ENCODE measurements around the gene C9orf72.

The C9orf72 gene

DNA sequence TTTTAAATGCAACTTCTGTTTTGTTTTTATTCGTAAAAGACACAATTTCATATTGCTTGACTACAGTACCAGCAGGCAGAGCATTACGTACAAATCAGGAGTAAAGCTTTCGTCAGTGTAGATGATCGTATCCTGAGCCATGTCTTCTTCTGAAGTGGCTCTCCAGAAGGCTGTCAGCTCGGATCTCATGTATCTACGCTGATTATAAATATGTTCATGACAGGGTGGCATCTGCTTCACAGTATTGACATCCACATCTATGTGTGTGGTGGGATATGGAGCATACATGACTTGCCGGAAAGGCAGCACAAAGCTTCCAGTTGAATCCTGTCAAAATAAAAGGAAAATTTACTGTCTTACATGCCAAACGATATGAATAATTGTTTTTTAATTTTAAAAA lies 16.8 kb downstream of the C9orf72 start:
- Histone ChIP-seq H2AFZ (no peak overlapping the region), H3K27me3 (ENCODE audit: control insufficient read depth, insufficient read depth, low read length) (no peaks in the 10 kb centered on the region), H3K9ac (no peak overlapping the region), H3K4me3 (ENCODE audit: low read depth, low read length) (no peak overlapping the region), H3K4me1 (no peaks in the 10 kb centered on the region), H3K4me2 (ENCODE audit: low read length) (no peak overlapping the region), H3K27ac (no peak overlapping the region), H3K9me3 (ENCODE audit: control insufficient read depth, low read length) (no peaks in the 10 kb centered on the region), H3K36me3 (ENCODE audit: control insufficient read depth, insufficient read depth, low read length) (no peaks in the 10 kb centered on the region), H3K79me2 (no peaks in the 10 kb centered on the region)
- TF ChIP-seq, protein P1, sequence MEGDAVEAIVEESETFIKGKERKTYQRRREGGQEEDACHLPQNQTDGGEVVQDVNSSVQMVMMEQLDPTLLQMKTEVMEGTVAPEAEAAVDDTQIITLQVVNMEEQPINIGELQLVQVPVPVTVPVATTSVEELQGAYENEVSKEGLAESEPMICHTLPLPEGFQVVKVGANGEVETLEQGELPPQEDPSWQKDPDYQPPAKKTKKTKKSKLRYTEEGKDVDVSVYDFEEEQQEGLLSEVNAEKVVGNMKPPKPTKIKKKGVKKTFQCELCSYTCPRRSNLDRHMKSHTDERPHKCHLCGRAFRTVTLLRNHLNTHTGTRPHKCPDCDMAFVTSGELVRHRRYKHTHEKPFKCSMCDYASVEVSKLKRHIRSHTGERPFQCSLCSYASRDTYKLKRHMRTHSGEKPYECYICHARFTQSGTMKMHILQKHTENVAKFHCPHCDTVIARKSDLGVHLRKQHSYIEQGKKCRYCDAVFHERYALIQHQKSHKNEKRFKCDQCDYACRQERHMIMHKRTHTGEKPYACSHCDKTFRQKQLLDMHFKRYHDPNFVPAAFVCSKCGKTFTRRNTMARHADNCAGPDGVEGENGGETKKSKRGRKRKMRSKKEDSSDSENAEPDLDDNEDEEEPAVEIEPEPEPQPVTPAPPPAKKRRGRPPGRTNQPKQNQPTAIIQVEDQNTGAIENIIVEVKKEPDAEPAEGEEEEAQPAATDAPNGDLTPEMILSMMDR (IDR thresholded peaks at IDR 0.05): no peak

DNA sequence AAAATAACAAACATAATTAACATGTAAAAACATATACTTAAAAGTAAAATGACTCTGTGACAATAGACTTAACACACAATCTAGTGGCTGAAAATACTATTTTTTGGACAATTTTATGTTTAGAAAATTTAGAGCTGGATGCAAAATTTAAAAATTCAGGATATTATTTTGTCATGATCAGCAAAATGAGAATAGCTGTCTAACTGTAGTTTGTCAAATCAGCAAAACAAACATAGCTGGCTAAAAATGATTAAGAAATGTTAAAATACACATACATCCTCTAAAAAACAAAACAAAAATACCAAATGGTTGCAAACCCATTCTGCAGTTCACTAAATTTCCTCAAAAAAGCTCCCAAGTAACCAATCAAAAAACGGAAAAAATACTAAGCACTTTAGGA lies 18.6 kb downstream of the C9orf72 start:
- H3K4me1 ChIP-seq: no peaks in the 10 kb centered on the region
- TF ChIP-seq, protein P1 (IDR thresholded peaks at IDR 0.05): no peak
- H3K4me3 ChIP-seq (ENCODE audit: low read depth, low read length): no peak overlapping the region
- no peaks in the 10 kb centered on the region for H3K27me3 ChIP-seq (ENCODE audit: control insufficient read depth, insufficient read depth, low read length)
- no peak overlapping the region for H3K9ac ChIP-seq
- no peaks in the 10 kb centered on the region for H3K36me3 ChIP-seq (ENCODE audit: control insufficient read depth, insufficient read depth, low read length)
- H3K9me3 ChIP-seq (ENCODE audit: control insufficient read depth, low read length): no peaks in the 10 kb centered on the region
- H3K27ac ChIP-seq: no peak overlapping the region
- no peak overlapping the region for H2AFZ ChIP-seq
- no peak overlapping the region for H3K4me2 ChIP-seq (ENCODE audit: low read length)
- no peaks in the 10 kb centered on the region for H3K79me2 ChIP-seq

DNA sequence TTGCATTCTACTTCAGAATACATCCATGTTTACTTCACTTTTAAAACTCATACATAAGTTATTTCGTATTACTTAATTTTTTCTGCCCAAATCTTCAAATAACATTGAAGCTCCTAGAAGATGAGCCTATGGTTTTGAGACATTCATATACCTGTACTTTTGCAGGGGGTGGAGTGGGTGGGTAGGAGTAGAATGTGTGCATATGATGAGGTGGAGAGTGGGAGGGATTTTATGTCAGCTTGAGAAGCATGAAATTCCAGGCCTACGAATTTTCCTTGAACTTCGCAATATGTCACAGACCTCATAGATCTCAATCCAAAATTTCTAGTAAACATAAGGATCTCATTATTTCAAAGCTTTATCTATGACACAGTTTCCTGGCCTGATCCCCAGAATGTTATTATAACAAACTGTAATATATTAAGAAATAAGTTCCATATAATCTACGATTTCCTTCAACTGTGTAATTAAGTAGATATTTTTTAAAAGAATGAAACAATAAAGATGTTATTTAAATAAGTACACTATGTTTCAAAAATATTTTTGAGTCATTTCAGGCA lies 24.0 kb downstream of the C9orf72 start:
- Histone ChIP-seq H3K4me3 (ENCODE audit: low read depth, low read length) (no peak overlapping the region), H3K4me1 (no peaks in the 10 kb centered on the region), H3K36me3 (ENCODE audit: control insufficient read depth, insufficient read depth, low read length) (peaks cover 3% of the 10 kb centered on the region), H3K79me2 (no peaks in the 10 kb centered on the region), H3K27me3 (ENCODE audit: control insufficient read depth, insufficient read depth, low read length) (no peaks in the 10 kb centered on the region), H3K9ac (no peak overlapping the region), H3K4me2 (ENCODE audit: low read length) (no peak overlapping the region), H2AFZ (no peak overlapping the region), H3K9me3 (ENCODE audit: control insufficient read depth, low read length) (no peaks in the 10 kb centered on the region), H3K27ac (no peak overlapping the region)
- TF ChIP-seq, protein P1 (IDR thresholded peaks at IDR 0.05): no peak

DNA sequence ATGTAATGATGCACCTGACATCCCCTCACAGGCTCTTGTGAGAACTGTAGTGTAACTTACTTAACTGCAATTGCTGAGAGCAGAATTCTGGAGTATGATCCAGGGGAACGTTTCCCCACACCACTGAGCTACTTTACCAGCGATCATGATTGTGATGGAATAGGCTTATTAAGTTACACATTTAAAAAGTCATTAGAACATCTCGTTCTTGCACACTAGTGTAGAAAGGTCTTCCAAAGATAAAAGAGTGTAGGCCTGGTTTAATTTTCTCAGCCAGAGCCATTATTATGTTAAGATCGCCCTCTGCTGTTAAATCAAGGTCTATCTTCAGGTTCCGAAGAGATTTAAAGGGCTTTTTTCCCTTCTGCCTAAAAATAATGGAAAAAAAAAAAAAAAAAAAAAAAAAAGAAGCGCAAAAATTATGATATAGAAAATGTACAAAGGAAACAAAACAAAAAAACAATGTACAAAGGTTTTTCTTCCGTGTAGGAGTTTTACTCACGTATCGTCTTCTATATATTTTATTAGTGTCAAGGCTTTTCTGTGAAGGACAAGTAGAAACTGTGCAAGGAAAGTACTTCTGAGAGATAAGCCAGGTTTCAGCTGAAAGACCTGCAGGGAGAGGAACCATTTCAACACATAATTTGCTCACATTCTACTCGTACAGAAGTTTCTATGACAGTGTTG lies 25.1 kb downstream of the C9orf72 start:
- no peak overlapping the region for H3K9ac ChIP-seq
- H3K36me3 ChIP-seq (ENCODE audit: control insufficient read depth, insufficient read depth, low read length): peaks cover 3% of the 10 kb centered on the region
- no peak overlapping the region for H3K4me3 ChIP-seq (ENCODE audit: low read depth, low read length)
- no peaks in the 10 kb centered on the region for H3K27me3 ChIP-seq (ENCODE audit: control insufficient read depth, insufficient read depth, low read length)
- no peak overlapping the region for H3K27ac ChIP-seq
- no peaks in the 10 kb centered on the region for H3K4me1 ChIP-seq
- H3K9me3 ChIP-seq (ENCODE audit: control insufficient read depth, low read length): no peaks in the 10 kb centered on the region
- no peak overlapping the region for H3K4me2 ChIP-seq (ENCODE audit: low read length)
- no peak overlapping the region for H2AFZ ChIP-seq
- no peaks in the 10 kb centered on the region for H3K79me2 ChIP-seq
- TF ChIP-seq, protein P1 (IDR thresholded peaks at IDR 0.05): peak; percentile 16

DNA sequence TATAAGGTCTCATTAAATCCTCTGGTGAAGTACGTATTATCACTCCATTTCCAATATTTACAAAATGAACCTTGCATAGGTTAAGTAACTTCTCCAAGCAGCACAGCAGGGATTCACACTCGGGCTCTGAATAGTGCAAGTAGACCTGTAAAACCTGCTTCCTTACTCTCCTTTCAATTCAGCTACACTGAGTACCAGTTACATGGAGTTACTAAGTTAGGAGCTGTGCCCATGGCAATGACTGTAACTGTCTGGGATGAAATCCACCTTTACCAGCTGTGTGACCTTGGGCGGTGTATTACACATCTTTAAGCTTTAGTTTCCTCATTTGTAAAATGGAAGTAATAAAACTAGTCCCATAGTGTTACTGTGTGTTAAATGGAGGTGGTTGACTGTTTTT lies 27.8 kb downstream of the C9orf72 start:
- Histone ChIP-seq H3K36me3 (ENCODE audit: control insufficient read depth, insufficient read depth, low read length) (peaks cover 3% of the 10 kb centered on the region), H3K9ac (no peak overlapping the region), H3K27ac (no peak overlapping the region), H3K27me3 (ENCODE audit: control insufficient read depth, insufficient read depth, low read length) (no peaks in the 10 kb centered on the region), H2AFZ (no peak overlapping the region), H3K79me2 (no peaks in the 10 kb centered on the region), H3K4me2 (ENCODE audit: low read length) (no peak overlapping the region), H3K4me3 (ENCODE audit: low read depth, low read length) (no peak overlapping the region), H3K4me1 (no peaks in the 10 kb centered on the region), H3K9me3 (ENCODE audit: control insufficient read depth, low read length) (no peaks in the 10 kb centered on the region)
- TF ChIP-seq, protein P1 (IDR thresholded peaks at IDR 0.05): no peak
